Neural cell (in vitro differentiated cells): ENCODE measurements around the gene RASAL1. TPM values are rescaled to one million over a fixed set of nuclear protein-coding genes. Genes with fewer than 3 reads are reported as not detected.

Experiments
- H2AFZ ChIP-seq: fragments of 200-600, 300-800 bp; sonication (generic), shearing (Covaris generic); 2 replicates; pipeline ENCODE4 v1.6.0; 2014; ENCODE audit warnings: low read depth, mild to moderate bottlenecking, antibody characterized with exemption, low read length, moderate library complexity
- H3F3A ChIP-seq: fragments of 200-600 bp; shearing (Covaris generic); 2 replicates; pipeline ENCODE4 v1.6.1; 2016; ENCODE audit warnings: mild to moderate bottlenecking, moderate library complexity, mixed read lengths, antibody characterized with exemption, low read length; ENCODE audit not compliant: insufficient read depth, poor library complexity, severe bottlenecking
- H3K27ac ChIP-seq: fragments of 200-600, 300-800 bp; sonication (generic), shearing (Covaris generic); 2 replicates; pipeline ENCODE4 v1.5.1; 2014; ENCODE audit warnings: mild to moderate bottlenecking, low read length, moderate library complexity
- H3K27me3 ChIP-seq: fragments of 300-800, 200-600 bp; sonication (generic), shearing (Covaris generic); 2 replicates; pipeline ENCODE4 v1.6.0; 2014; ENCODE audit warnings: mild to moderate bottlenecking, low read depth, low read length, moderate library complexity; ENCODE audit not compliant: insufficient read depth
- H3K36me3 ChIP-seq: fragments of 300-800, 200-600 bp; sonication (generic), shearing (Covaris generic); 2 replicates; pipeline ENCODE4 v1.5.1; 2014; ENCODE audit warnings: mild to moderate bottlenecking, antibody characterized with exemption, low read length, moderate library complexity; ENCODE audit not compliant: insufficient read depth
- H3K4me2 ChIP-seq: fragments of 300-800, 200-600 bp; sonication (generic), shearing (Covaris generic); 2 replicates; pipeline ENCODE4 v1.6.0; 2014; ENCODE audit warnings: mild to moderate bottlenecking, low read length
- H3K4me3 ChIP-seq: fragments of 300-800, 200-600 bp; sonication (generic), shearing (Covaris generic); 2 replicates; pipeline ENCODE4 v1.5.1; 2014; ENCODE audit warnings: mild to moderate bottlenecking, low read length, moderate library complexity
- H3K79me2 ChIP-seq: fragments of 200-600 bp; shearing (Covaris generic); replicated peaks from 2 replicates; pipeline ENCODE4 v1.6.0; 2014; ENCODE audit warnings: mild to moderate bottlenecking, low read length, moderate library complexity; ENCODE audit not compliant: insufficient read depth
- H3K9ac ChIP-seq: fragments of 300-800, 200-600 bp; sonication (generic), shearing (Covaris generic); 2 replicates; pipeline ENCODE4 v1.6.1; 2016; ENCODE audit warnings: mild to moderate bottlenecking, low read length, mixed read lengths
- H3K9me2 ChIP-seq: fragments of 200-600 bp; shearing (Covaris generic); 2 replicates; pipeline ENCODE4 v1.6.1; 2016; ENCODE audit warnings: mild to moderate bottlenecking, low read length, mixed read lengths; ENCODE audit not compliant: insufficient read depth
- H3K9me3 ChIP-seq: fragments of 200-600, 300-800 bp; sonication (generic), shearing (Covaris generic); 2 replicates; pipeline ENCODE4 v1.6.1; 2016; ENCODE audit warnings: mild to moderate bottlenecking, mixed run types, low read length, moderate library complexity, mixed read lengths
- H4K20me1 ChIP-seq: fragments of 200-600 bp; shearing (Covaris generic); 2 replicates; pipeline ENCODE4 v1.6.1; 2016; ENCODE audit warnings: mild to moderate bottlenecking, mixed run types; ENCODE audit not compliant: insufficient read depth
- CTCF ChIP-seq: fragments of 450-650 bp; IDR thresholded peaks from 2 replicates; pipeline ENCODE4 v1.5.1; 2014; ENCODE audit warnings: antibody characterized with exemption, mild to moderate bottlenecking, moderate library complexity; ENCODE audit not compliant: poor library complexity, severe bottlenecking
- EP300 ChIP-seq: fragments of 450-650 bp; conservative IDR thresholded peaks from 2 replicates; pipeline ENCODE4 v1.6.1; 2014; ENCODE audit warnings: antibody characterized with exemption, mild to moderate bottlenecking, moderate library complexity; ENCODE audit not compliant: poor library complexity, severe bottlenecking
- EZH2 ChIP-seq: fragments of 200-600, 300-800 bp; shearing (Covaris generic), sonication (generic); IDR thresholded peaks from 2 replicates; pipeline ENCODE4 v1.6.1; 2014; ENCODE audit warnings: antibody characterized with exemption, low read length, borderline replicate concordance, mild to moderate bottlenecking; ENCODE audit not compliant: insufficient read depth, poor library complexity, severe bottlenecking
- MXI1 ChIP-seq: fragments of 450-650 bp; conservative IDR thresholded peaks from 2 replicates; pipeline ENCODE4 v1.6.1; 2014; ENCODE audit warnings: antibody characterized with exemption, mild to moderate bottlenecking; ENCODE audit not compliant: poor library complexity, severe bottlenecking
- POLR2AphosphoS5 ChIP-seq: IDR thresholded peaks from 2 replicates; pipeline ENCODE4 v1.6.1; 2012
- RAD21 ChIP-seq: fragments of 450-650 bp; conservative IDR thresholded peaks from 2 replicates; pipeline ENCODE4 v1.6.1; 2014; ENCODE audit warnings: antibody characterized with exemption, mild to moderate bottlenecking, moderate library complexity
- SMC3 ChIP-seq: fragments of 450-650 bp; conservative IDR thresholded peaks from 2 replicates; pipeline ENCODE4 v1.6.1; 2014; ENCODE audit warnings: antibody characterized with exemption, mild to moderate bottlenecking, moderate library complexity; ENCODE audit not compliant: poor library complexity
- TAF1 ChIP-seq: IDR thresholded peaks from 2 replicates; pipeline ENCODE4 v1.6.1; 2012; ENCODE audit warnings: low read depth
- polyA plus RNA-seq: library from polyadenylated mRNA; depleted of rRNA; stranded (reverse); fragments of >200 nt; gene quantifications from 2 replicates; pipeline ENCODE4 v1.2.3, GENCODE V29; 2014
- TF ChIP-seq, protein P1 (sequence below): IDR thresholded peaks from 2 replicates; pipeline ENCODE4 v1.6.1; 2012; ENCODE audit warnings: borderline replicate concordance

RASAL1 gene
- polyA plus RNA-seq, 1 donor from 2014 or later: 0.15 TPM

- Histone ChIP-seq H3K9me2 (no peaks in the 10 kb centered on the region), H3F3A (no peaks in the 10 kb centered on the region), H3K4me2 (no peak overlapping the region), H3K9me3 (no peaks in the 10 kb centered on the region), H3K4me3 (no peak overlapping the region), H3K9ac (no peak overlapping the region), H3K79me2 (no peaks in the 10 kb centered on the region), H4K20me1 (no peaks in the 10 kb centered on the region), H3K27me3 (no peaks in the 10 kb centered on the region), H3K36me3 (no peaks in the 10 kb centered on the region), H2AFZ (no peak overlapping the region), H3K27ac (no peak overlapping the region)
- TF ChIP-seq CTCF: no peak
These were observed 10.4 kb upstream of the RASAL1 start for GRCh38 chr12:113145720-113146551.

DNA sequence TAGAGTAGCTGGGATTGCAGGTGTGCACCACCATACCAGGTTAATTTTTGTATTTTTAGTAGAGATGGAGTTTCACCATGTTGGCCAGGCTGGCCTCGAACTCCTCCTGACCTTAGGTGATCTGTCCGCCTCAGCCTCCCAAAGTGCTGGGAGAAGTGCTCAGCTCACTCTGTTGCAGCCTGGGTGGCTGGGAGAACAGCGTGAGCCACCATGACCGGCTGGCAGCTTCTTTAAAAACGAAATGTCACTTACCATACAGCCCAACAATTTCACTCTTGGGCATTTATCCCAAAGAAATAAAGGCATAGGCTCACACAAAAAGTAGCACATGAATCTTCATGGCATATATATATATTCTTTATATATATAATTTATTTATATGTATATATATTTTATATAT, 9.2 kb upstream of the RASAL1 start:
- no peaks in the 10 kb centered on the region for H3F3A ChIP-seq
- no peak overlapping the region for H3K4me2 ChIP-seq
- no peak overlapping the region for H2AFZ ChIP-seq
- no peaks in the 10 kb centered on the region for H4K20me1 ChIP-seq
- H3K79me2 ChIP-seq: no peaks in the 10 kb centered on the region
- H3K9me3 ChIP-seq: no peaks in the 10 kb centered on the region
- no peaks in the 10 kb centered on the region for H3K36me3 ChIP-seq
- H3K4me3 ChIP-seq: no peak overlapping the region
- no peaks in the 10 kb centered on the region for H3K9me2 ChIP-seq
- H3K9ac ChIP-seq: no peak overlapping the region
- H3K27me3 ChIP-seq: no peaks in the 10 kb centered on the region
- TF ChIP-seq POLR2AphosphoS5: no peak
- H3K27ac ChIP-seq: no peak overlapping the region

DNA sequence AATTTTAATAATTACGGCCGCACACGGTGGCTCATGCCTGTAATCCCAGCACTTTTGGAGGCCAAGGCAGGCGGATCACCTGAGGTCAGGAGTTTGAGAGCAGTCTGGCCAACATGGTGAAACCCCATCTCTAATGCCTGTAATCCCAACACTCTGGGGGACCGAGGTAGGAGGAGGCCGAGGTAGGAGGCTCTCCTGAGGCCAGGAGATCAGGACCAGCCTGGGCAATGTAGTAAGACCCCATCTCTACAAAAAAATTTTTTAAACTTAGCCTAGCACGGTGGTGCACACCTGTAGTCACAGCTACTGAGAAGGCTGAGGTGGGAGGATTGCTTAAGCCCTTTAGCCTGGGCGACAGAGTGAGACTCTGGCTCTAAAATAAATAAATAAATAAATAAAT, 8.4 kb upstream of the RASAL1 start:
- no peak overlapping the region for H3K27ac ChIP-seq
- H3F3A ChIP-seq: no peaks in the 10 kb centered on the region
- H3K9ac ChIP-seq: no peak overlapping the region
- H3K4me2 ChIP-seq: no peak overlapping the region
- no peaks in the 10 kb centered on the region for H3K27me3 ChIP-seq
- H2AFZ ChIP-seq: no peak overlapping the region
- no peaks in the 10 kb centered on the region for H4K20me1 ChIP-seq
- TF ChIP-seq SMC3 (no peak), POLR2AphosphoS5 (no peak), EP300 (no peak), CTCF (no peak), TAF1 (no peak), MXI1 (no peak), RAD21 (no peak), EZH2 (no peak)
- TF ChIP-seq, protein P1, sequence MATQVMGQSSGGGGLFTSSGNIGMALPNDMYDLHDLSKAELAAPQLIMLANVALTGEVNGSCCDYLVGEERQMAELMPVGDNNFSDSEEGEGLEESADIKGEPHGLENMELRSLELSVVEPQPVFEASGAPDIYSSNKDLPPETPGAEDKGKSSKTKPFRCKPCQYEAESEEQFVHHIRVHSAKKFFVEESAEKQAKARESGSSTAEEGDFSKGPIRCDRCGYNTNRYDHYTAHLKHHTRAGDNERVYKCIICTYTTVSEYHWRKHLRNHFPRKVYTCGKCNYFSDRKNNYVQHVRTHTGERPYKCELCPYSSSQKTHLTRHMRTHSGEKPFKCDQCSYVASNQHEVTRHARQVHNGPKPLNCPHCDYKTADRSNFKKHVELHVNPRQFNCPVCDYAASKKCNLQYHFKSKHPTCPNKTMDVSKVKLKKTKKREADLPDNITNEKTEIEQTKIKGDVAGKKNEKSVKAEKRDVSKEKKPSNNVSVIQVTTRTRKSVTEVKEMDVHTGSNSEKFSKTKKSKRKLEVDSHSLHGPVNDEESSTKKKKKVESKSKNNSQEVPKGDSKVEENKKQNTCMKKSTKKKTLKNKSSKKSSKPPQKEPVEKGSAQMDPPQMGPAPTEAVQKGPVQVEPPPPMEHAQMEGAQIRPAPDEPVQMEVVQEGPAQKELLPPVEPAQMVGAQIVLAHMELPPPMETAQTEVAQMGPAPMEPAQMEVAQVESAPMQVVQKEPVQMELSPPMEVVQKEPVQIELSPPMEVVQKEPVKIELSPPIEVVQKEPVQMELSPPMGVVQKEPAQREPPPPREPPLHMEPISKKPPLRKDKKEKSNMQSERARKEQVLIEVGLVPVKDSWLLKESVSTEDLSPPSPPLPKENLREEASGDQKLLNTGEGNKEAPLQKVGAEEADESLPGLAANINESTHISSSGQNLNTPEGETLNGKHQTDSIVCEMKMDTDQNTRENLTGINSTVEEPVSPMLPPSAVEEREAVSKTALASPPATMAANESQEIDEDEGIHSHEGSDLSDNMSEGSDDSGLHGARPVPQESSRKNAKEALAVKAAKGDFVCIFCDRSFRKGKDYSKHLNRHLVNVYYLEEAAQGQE: no peak
- no peaks in the 10 kb centered on the region for H3K79me2 ChIP-seq
- no peak overlapping the region for H3K4me3 ChIP-seq
- no peaks in the 10 kb centered on the region for H3K9me3 ChIP-seq
- no peaks in the 10 kb centered on the region for H3K9me2 ChIP-seq
- H3K36me3 ChIP-seq: no peaks in the 10 kb centered on the region
